Mammary epithelial cell (primary cell): ENCODE measurements around the gene FOXD2.

ENCODE experiments used
- EZH2 ChIP-seq: IDR thresholded peaks from 2 replicates; pipeline ENCODE4 v1.6.1; 2012; ENCODE audit warnings: low read length, inconsistent platforms, borderline replicate concordance
- TF ChIP-seq, protein P1 (sequence below), 2 donors: IDR thresholded peaks in 1 of 2; conservative IDR thresholded peaks in 1 of 2; 2 replicates each; pipeline ENCODE4 v1.5.1; 2011 to 2012; ENCODE audit warnings: inconsistent platforms in 2 of 2, low read length in 2 of 2, mild to moderate bottlenecking in 2 of 2, control low read depth in 1 of 2, low read depth in 1 of 2; ENCODE audit not compliant: insufficient read depth in 1 of 2; ENCODE audit errors: extremely low read depth in 1 of 2

DNA sequence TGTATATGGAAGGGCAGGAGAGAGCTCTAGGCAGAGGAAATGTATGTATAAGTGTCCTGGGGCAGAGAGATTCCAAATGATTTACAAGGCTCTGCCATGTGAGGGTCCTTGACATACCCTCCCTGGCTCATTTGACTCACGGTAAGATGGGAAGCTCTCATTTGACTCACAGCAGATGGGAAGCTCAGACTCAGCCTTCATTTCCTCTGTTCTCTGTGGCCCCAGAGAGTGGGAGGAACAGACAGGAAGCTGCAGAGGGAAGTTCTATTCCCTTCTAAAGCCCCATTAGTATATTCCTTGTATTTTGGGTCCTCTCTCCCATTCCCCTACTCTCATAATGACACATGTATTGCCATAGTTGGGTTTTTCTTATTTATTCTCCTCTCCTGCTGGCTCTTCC is 44.9 kb downstream of the FOXD2 start:
- TF ChIP-seq, protein P1, sequence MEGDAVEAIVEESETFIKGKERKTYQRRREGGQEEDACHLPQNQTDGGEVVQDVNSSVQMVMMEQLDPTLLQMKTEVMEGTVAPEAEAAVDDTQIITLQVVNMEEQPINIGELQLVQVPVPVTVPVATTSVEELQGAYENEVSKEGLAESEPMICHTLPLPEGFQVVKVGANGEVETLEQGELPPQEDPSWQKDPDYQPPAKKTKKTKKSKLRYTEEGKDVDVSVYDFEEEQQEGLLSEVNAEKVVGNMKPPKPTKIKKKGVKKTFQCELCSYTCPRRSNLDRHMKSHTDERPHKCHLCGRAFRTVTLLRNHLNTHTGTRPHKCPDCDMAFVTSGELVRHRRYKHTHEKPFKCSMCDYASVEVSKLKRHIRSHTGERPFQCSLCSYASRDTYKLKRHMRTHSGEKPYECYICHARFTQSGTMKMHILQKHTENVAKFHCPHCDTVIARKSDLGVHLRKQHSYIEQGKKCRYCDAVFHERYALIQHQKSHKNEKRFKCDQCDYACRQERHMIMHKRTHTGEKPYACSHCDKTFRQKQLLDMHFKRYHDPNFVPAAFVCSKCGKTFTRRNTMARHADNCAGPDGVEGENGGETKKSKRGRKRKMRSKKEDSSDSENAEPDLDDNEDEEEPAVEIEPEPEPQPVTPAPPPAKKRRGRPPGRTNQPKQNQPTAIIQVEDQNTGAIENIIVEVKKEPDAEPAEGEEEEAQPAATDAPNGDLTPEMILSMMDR (conservative IDR thresholded peaks at IDR 0.05 in 1 of 2, IDR thresholded peaks at IDR 0.05 in 1 of 2; ENCODE audit: extremely low read depth in 1 of 2, insufficient read depth in 1 of 2, low read depth in 1 of 2, low read length in 2 of 2) = no peak
- no peak for TF ChIP-seq EZH2
